HEK293T (cell line): Measurements from ENCODE around the gene FILIP1.

Experiments
- ARNT ChIP-seq: fragments of 450-650 bp; IDR thresholded peaks from 2 replicates; pipeline ENCODE4 v1.6.1; 2017; ENCODE audit warnings: mild to moderate bottlenecking
- BHLHE40 ChIP-seq: fragments of 450-650 bp; IDR thresholded peaks from 2 replicates; pipeline ENCODE4 v1.6.1; 2016; ENCODE audit warnings: mild to moderate bottlenecking, moderate library complexity, borderline replicate concordance
- CTBP1 ChIP-seq: fragments of 450-650 bp; IDR thresholded peaks from 2 replicates; pipeline ENCODE4 v1.6.1; 2016; ENCODE audit warnings: borderline replicate concordance
- ELF4 ChIP-seq: fragments of 450-650 bp; IDR thresholded peaks from 2 replicates; pipeline ENCODE4 v1.6.1; 2017; ENCODE audit warnings: antibody characterized with exemption
- FOXA1 ChIP-seq: fragments of 450-650 bp; IDR thresholded peaks from 2 replicates; pipeline ENCODE4 v1.6.1; 2016; ENCODE audit warnings: mild to moderate bottlenecking
- FOXM1 ChIP-seq: fragments of 450-650 bp; IDR thresholded peaks from 2 replicates; pipeline ENCODE4 v1.6.1; 2017; ENCODE audit warnings: mild to moderate bottlenecking, borderline replicate concordance
- HDGF ChIP-seq: fragments of 450-650 bp; IDR thresholded peaks from 2 replicates; pipeline ENCODE4 v1.6.1; 2017; ENCODE audit warnings: antibody characterized with exemption, borderline replicate concordance
- L3MBTL2 ChIP-seq: fragments of 450-650 bp; conservative IDR thresholded peaks from 2 replicates; pipeline ENCODE4 v1.6.1; 2016; ENCODE audit warnings: mild to moderate bottlenecking
- NFRKB ChIP-seq: fragments of 450-650 bp; IDR thresholded peaks from 2 replicates; pipeline ENCODE4 v1.6.1; 2016; ENCODE audit warnings: mild to moderate bottlenecking, moderate library complexity
- SP1 ChIP-seq: fragments of 450-650 bp; IDR thresholded peaks from 2 replicates; pipeline ENCODE4 v1.6.1; 2017
- SUZ12 ChIP-seq: fragments of 450-650 bp; IDR thresholded peaks from 2 replicates; pipeline ENCODE4 v1.6.1; 2016; ENCODE audit warnings: mild to moderate bottlenecking
- TARDBP ChIP-seq: fragments of 450-650 bp; IDR thresholded peaks from 2 replicates; pipeline ENCODE4 v1.6.1; 2016
- ZNF384 ChIP-seq: fragments of 450-650 bp; IDR thresholded peaks from 2 replicates; pipeline ENCODE4 v1.6.1; 2016
- TF ChIP-seq, protein P1 (sequence below): fragments of 450-650 bp; IDR thresholded peaks from 2 replicates; pipeline ENCODE4 v1.6.1; 2016

DNA sequence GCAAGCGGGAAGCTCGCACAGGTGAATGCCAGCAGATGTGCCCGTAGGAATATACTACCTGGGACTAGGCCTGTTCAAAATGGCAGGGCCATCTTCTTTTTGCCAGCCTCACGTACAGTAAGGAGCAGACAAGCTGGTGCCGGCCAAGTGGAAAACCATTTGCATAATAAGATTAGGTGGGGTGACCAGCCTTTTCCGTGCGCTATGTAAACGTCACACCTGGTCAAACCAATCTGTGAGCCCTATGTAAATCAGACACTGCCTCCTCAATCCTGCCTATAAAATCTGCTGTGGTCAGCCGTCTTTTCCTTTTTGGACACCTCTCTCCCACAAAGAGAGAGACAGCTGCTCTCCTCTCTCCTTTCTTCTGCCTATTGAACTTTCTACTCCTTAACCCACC lies 148.2 kb downstream of the FILIP1 start:
- TF ChIP-seq TARDBP = no peak
- TF ChIP-seq BHLHE40 = no peak
- TF ChIP-seq FOXA1 = no peak
- TF ChIP-seq HDGF = no peak
- TF ChIP-seq L3MBTL2 = no peak
- TF ChIP-seq FOXM1 = no peak
- TF ChIP-seq SP1 = no peak
- TF ChIP-seq CTBP1 = no peak
- TF ChIP-seq NFRKB = no peak
- TF ChIP-seq ELF4 = no peak
- TF ChIP-seq ARNT = no peak
- TF ChIP-seq ZNF384 = no peak
- TF ChIP-seq SUZ12 = no peak
- TF ChIP-seq, protein P1, sequence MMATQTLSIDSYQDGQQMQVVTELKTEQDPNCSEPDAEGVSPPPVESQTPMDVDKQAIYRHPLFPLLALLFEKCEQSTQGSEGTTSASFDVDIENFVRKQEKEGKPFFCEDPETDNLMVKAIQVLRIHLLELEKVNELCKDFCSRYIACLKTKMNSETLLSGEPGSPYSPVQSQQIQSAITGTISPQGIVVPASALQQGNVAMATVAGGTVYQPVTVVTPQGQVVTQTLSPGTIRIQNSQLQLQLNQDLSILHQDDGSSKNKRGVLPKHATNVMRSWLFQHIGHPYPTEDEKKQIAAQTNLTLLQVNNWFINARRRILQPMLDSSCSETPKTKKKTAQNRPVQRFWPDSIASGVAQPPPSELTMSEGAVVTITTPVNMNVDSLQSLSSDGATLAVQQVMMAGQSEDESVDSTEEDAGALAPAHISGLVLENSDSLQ = no peak
